C4-2B (cell line): ENCODE results near the gene ZNF146.

ENCODE experiments used
- CTCF ChIP-seq: fragments of 450-650 bp; conservative IDR thresholded peaks from 2 replicates; pipeline ENCODE4 v1.5.1; 2017; ENCODE audit warnings: mild to moderate bottlenecking
- ZFX ChIP-seq: fragments of 450-650 bp; IDR thresholded peaks from 2 replicates; pipeline ENCODE4 v1.6.1; 2017

- TF ChIP-seq CTCF (no peak), ZFX (no peak)
Observed at GRCh38 chr19:36221474-36221873, 6.6 kb downstream of the ZNF146 start.
